Calu3 (cell line): ENCODE results near the gene NOB1. TPM values are rescaled to one million over a fixed set of nuclear protein-coding genes. Genes with fewer than 3 reads are reported as not detected.
"Not testable (repeated sequence)": the region's sequence is repeated elsewhere in the genome, so short reads cannot be mapped to it uniquely, and the experiment has no call there.

Experiments
- BruUV-seq: library from RNA; stranded (reverse); fragments of 400-500 nt; replicated peaks from 2 replicates; lab custom pipeline; 2021; lab: Mats Ljungman, UMichigan
- CTCF ChIA-PET: fragments of 300-600 bp; sonication (Branson Sonifier 250); formaldehyde crosslinking; loops from one replicate; lab custom pipeline; 2022; ENCODE audit warnings: antibody characterized with exemption; lab: Charles Lee
- DNase-seq: peaks from one replicate; pipeline ENCODE4 v3.0.0; 2022
- H3K27ac Mint-ChIP-seq: one replicate; pipeline ENCODE4 v1.8.0; 2022; ENCODE audit warnings: mixed read lengths; ENCODE audit not compliant: unreplicated experiment
- H3K27me3 Mint-ChIP-seq: one replicate; pipeline ENCODE4 v1.8.0; 2022; ENCODE audit warnings: mixed read lengths; ENCODE audit not compliant: unreplicated experiment
- H3K36me3 Mint-ChIP-seq: one replicate; pipeline ENCODE4 v1.8.0; 2022; ENCODE audit warnings: mild to moderate bottlenecking, moderate library complexity, mixed read lengths; ENCODE audit not compliant: insufficient read depth, unreplicated experiment
- H3K4me1 Mint-ChIP-seq: one replicate; pipeline ENCODE4 v1.8.0; 2022; ENCODE audit warnings: mild to moderate bottlenecking, low read depth, mixed read lengths; ENCODE audit not compliant: unreplicated experiment
- H3K4me3 Mint-ChIP-seq: one replicate; pipeline ENCODE4 v1.8.0; 2022; ENCODE audit warnings: mild to moderate bottlenecking, low read depth, moderate library complexity, mixed read lengths; ENCODE audit not compliant: unreplicated experiment
- H3K9me3 Mint-ChIP-seq: one replicate; pipeline ENCODE4 v1.8.0; 2022; ENCODE audit warnings: low read depth, mixed read lengths; ENCODE audit not compliant: unreplicated experiment
- CTCF ChIP-seq: fragments of 200-600 bp; IDR thresholded peaks from one replicate; pipeline ENCODE4 v1.8.0; 2022; ENCODE audit warnings: antibody characterized with exemption; ENCODE audit not compliant: unreplicated experiment
- intact Hi-C: fragments of 100-400 bp; cut with micrococcal nuclease; formaldehyde crosslinking; loops from one replicate; pipeline ENCODE4 v1.10.0; 2022; ENCODE audit not compliant: unreplicated experiment
- total RNA-seq: library from RNA; stranded (reverse); gene quantifications from 2 replicates; pipeline ENCODE4 v1.2.3, GENCODE V29; 2022

NOB1 gene
- total RNA-seq, 1 experiment from 2014 or later, result 82.4 TPM

GRCh38 chr16:69761983-69762813, 7.5 kb upstream of the NOB1 start, which contains the start of gene WWP2:
Gene WWP2 (plus strand): TSS chr16:69762332. CDS start chr16:69787011, 24,679 bp downstream.
- no TSS peak for BruUV-seq
- Mint-ChIP-seq H3K4me1 (peaks cover 16% of the 10 kb centered on the region), H3K9me3 (no peaks in the 10 kb centered on the region), H3K27me3 (peaks cover 3% of the 10 kb centered on the region), H3K27ac (peak within 1 kb of the TSS; percentile 97), H3K36me3 (peaks cover 27% of the 10 kb centered on the region), H3K4me3 (peak within 1 kb of the TSS; percentile 99)
- peak; percentile 79 for DNase-seq
- TF ChIP-seq CTCF, result no peak
- CTCF ChIA-PET, result interaction anchor here (0.6 to 1.4 kb wide), 4 partner anchors 8 to 366 kb away, joined by 3 to 7 read pairs (median 4); partner anchors contain the start of gene NOB1
- intact Hi-C loops, result no loop called here

- H3K27ac Mint-ChIP-seq, H3K9me3 Mint-ChIP-seq, DNase-seq, BruUV-seq, intact Hi-C loops, H3K4me3 Mint-ChIP-seq: not testable (repeated sequence)
- peaks cover 34% of the 10 kb centered on the region for H3K36me3 Mint-ChIP-seq
- H3K27me3 Mint-ChIP-seq, result peaks cover 13% of the 10 kb centered on the region
- CTCF ChIA-PET, result interaction anchor here (0.9 kb wide), 1 partner anchor 359 kb away, joined by 3 read pairs; no protein-coding TSS in a partner anchor
- H3K4me1 Mint-ChIP-seq, result peaks cover 18% of the 10 kb centered on the region
Observed at GRCh38 chr16:69757375-69757774, 2.6 kb upstream of the NOB1 start.

GRCh38 chr16:69756705-69757104, 2.0 kb upstream of the NOB1 start:
- TF ChIP-seq CTCF, result no peak
- intact Hi-C loops, result no loop called here
- no TSS peak for BruUV-seq
- Mint-ChIP-seq H3K4me1 (peaks cover 17% of the 10 kb centered on the region), H3K27ac (no peak overlapping the region), H3K27me3 (peaks cover 13% of the 10 kb centered on the region), H3K9me3 (no peaks in the 10 kb centered on the region), H3K36me3 (peaks cover 34% of the 10 kb centered on the region), H3K4me3 (no peak overlapping the region)
- no peak for DNase-seq
- CTCF ChIA-PET, result no interaction called here

GRCh38 chr16:69754143-69754468, 620 bp downstream of the NOB1 start:
- Mint-ChIP-seq H3K9me3 (no peaks in the 10 kb centered on the region), H3K4me3 (peak overlapping the region; percentile 98), H3K4me1 (peaks cover 16% of the 10 kb centered on the region), H3K36me3 (peaks cover 57% of the 10 kb centered on the region), H3K27ac (peak overlapping the region; percentile 93), H3K27me3 (peaks cover 13% of the 10 kb centered on the region)
- TF ChIP-seq CTCF, result no peak
- no peak for DNase-seq
- CTCF ChIA-PET, result interaction anchor here (0.7 to 2.2 kb wide), 14 partner anchors 8 to 358 kb away, joined by 3 to 13 read pairs (median 6); partner anchors contain the start of genes NQO1 and WWP2
- intact Hi-C loops, result loop anchor here (1.0 to 5.0 kb wide), 3 partner anchors 28 to 357 kb away; partner anchors contain the start of gene NQO1
- TSS peak; percentile 55 for BruUV-seq
